Lower lobe of right lung (tissue), 2 donors: ENCODE measurements around the gene MKI67. TPM values are rescaled to one million over a fixed set of nuclear protein-coding genes. Genes with fewer than 3 reads are reported as not detected.
A peak's percentile ranks its signal among the peaks of the same experiment; 100 is the strongest.
"Not testable (repeated sequence)": the region's sequence is repeated elsewhere in the genome, so short reads cannot be mapped to it uniquely, and the experiment has no call there.

Experiments
- ATAC-seq, 2 donors: fragments of 200-7000 bp; cut with Tn5 transposase; one replicate each; pipeline ENCODE4 v1.9.1; 2020 to 2022; ENCODE audit warnings: mild to moderate bottlenecking in 2 of 2, moderate library complexity in 2 of 2
- DNase-seq: peaks from one replicate; pipeline ENCODE4 v3.0.0-alpha.2; 2020
- H3K27ac ChIP-seq: fragments of 200-600 bp; one replicate; pipeline ENCODE4 v1.8.0; 2022
- H3K27me3 ChIP-seq: fragments of 200-600 bp; one replicate; pipeline ENCODE4 v1.8.0; 2022; ENCODE audit warnings: low read depth
- H3K36me3 ChIP-seq: fragments of 200-600 bp; one replicate; pipeline ENCODE4 v1.8.0; 2022; ENCODE audit warnings: mild to moderate bottlenecking
- H3K4me1 ChIP-seq: fragments of 200-600 bp; one replicate; pipeline ENCODE4 v1.8.0; 2022
- H3K4me3 ChIP-seq: fragments of 200-600 bp; one replicate; pipeline ENCODE4 v1.8.0; 2022; ENCODE audit warnings: mild to moderate bottlenecking
- H3K9me3 ChIP-seq: fragments of 200-600 bp; one replicate; pipeline ENCODE4 v1.8.0; 2022
- intact Hi-C: fragments of 100-400 bp; cut with DNase I; formaldehyde crosslinking; loops from one replicate; pipeline ENCODE4 v1.11.0; 2022
- total RNA-seq: library from RNA; stranded (reverse); fragmentation: NEBNext Ultra II Directional; extraction: Animal tissue kit (Norgen Biotek cat#: 25700); gene quantifications from one replicate; pipeline ENCODE4 v1.2.1, GENCODE V29; 2021
- TF ChIP-seq, protein P1 (sequence below): fragments of 200-600 bp; IDR thresholded peaks from one replicate; pipeline ENCODE4 v1.8.0; 2022; ENCODE audit warnings: antibody characterized with exemption, mild to moderate bottlenecking
- donor health status: DM: no; HTN: yes; CAD: no; lungs with severe emphysema.

MKI67 gene
- total RNA-seq, 1 donor from 2014 or later, result 4.8 TPM

DNA sequence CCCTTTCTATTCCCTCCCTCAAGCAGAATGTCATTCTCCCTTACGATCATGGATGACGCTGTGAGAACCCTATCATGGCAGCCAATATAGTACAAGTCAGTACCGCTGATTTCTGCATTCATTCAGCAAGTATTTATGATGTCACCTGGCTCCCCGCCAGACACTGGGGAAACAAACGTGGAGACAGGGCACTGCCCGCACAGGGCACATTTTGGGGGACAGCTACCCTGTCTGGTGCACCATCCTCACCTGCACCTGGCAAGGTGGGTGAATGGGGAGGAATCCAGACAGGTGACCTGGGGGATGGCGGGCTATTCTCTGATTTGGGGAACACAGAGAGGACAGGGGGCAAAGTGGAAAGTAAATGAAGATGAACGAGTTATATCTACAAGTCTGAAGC is 28.4 kb downstream of the MKI67 start:
- Histone ChIP-seq H3K9me3 (no peaks in the 10 kb centered on the region), H3K4me3 (no peak overlapping the region), H3K27me3 (no peaks in the 10 kb centered on the region), H3K27ac (no peak overlapping the region), H3K36me3 (no peaks in the 10 kb centered on the region), H3K4me1 (no peaks in the 10 kb centered on the region)
- ATAC-seq (no peak), DNase-seq (no peak)
- TF ChIP-seq, protein P1, sequence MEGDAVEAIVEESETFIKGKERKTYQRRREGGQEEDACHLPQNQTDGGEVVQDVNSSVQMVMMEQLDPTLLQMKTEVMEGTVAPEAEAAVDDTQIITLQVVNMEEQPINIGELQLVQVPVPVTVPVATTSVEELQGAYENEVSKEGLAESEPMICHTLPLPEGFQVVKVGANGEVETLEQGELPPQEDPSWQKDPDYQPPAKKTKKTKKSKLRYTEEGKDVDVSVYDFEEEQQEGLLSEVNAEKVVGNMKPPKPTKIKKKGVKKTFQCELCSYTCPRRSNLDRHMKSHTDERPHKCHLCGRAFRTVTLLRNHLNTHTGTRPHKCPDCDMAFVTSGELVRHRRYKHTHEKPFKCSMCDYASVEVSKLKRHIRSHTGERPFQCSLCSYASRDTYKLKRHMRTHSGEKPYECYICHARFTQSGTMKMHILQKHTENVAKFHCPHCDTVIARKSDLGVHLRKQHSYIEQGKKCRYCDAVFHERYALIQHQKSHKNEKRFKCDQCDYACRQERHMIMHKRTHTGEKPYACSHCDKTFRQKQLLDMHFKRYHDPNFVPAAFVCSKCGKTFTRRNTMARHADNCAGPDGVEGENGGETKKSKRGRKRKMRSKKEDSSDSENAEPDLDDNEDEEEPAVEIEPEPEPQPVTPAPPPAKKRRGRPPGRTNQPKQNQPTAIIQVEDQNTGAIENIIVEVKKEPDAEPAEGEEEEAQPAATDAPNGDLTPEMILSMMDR, result no peak
- intact Hi-C loops, result no loop called here

GRCh38 chr10:128096486-128097199 is 29.6 kb downstream of the MKI67 start:
- intact Hi-C loops, result no loop called here
- Histone ChIP-seq H3K4me3 (no peak overlapping the region), H3K27ac (no peak overlapping the region), H3K36me3 (no peaks in the 10 kb centered on the region), H3K4me1 (no peaks in the 10 kb centered on the region), H3K27me3 (no peaks in the 10 kb centered on the region), H3K9me3 (no peaks in the 10 kb centered on the region)
- DNase-seq (no peak), ATAC-seq (no peak)
- TF ChIP-seq, protein P1, result no peak

DNA sequence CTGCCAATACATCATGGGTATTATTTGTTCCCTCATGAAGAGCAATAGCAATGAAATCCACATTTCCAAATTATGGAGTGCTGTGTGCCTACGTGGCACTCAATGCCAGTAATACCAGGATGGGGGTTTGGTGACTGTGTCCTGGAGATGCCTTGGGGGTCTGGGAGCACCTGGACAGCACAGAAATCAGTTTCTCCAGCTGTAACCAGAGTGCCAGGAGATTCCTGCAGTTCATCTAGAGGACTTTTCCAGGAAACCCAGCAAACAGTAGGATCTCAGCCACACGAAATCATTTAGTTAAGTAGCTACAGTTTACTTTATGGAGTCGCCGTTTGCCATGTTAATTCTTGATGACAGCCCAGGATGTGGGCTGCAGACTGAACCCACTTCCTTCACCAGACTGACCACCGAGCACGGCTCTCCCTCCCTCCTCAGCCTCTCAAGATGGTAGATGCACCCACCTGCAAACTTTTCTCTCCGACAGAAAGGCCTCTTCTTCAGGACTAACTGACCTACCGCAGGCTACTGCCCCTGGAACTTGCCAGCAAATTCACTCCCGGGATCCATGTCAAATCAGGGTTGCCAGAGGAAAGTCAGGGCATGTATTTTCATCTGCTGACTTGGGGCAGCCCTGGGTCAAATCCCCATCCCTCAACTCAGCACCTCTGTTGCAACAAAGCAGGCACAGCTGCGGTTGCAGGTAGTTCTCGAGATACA is 30.3 kb downstream of the MKI67 start:
- TF ChIP-seq, protein P1, result no peak
- Histone ChIP-seq H3K4me1 (no peaks in the 10 kb centered on the region), H3K36me3 (no peaks in the 10 kb centered on the region), H3K27ac (no peak overlapping the region), H3K4me3 (no peak overlapping the region), H3K9me3 (no peaks in the 10 kb centered on the region), H3K27me3 (no peaks in the 10 kb centered on the region)
- ATAC-seq (no peak), DNase-seq (no peak)
- intact Hi-C loops, result no loop called here

- intact Hi-C loops, result no loop called here
- no peak overlapping the region for H3K27ac ChIP-seq
- DNase-seq, result no peak
- no peaks in the 10 kb centered on the region for H3K27me3 ChIP-seq
- H3K4me3 ChIP-seq, result no peak overlapping the region
- ATAC-seq, result peak in 1 of 2 donors; percentile 52
- TF ChIP-seq, protein P1, result no peak
- H3K36me3 ChIP-seq, result no peaks in the 10 kb centered on the region
- no peaks in the 10 kb centered on the region for H3K4me1 ChIP-seq
- no peaks in the 10 kb centered on the region for H3K9me3 ChIP-seq
Observed at GRCh38 chr10:128095027-128095752, 31.0 kb downstream of the MKI67 start.

DNA sequence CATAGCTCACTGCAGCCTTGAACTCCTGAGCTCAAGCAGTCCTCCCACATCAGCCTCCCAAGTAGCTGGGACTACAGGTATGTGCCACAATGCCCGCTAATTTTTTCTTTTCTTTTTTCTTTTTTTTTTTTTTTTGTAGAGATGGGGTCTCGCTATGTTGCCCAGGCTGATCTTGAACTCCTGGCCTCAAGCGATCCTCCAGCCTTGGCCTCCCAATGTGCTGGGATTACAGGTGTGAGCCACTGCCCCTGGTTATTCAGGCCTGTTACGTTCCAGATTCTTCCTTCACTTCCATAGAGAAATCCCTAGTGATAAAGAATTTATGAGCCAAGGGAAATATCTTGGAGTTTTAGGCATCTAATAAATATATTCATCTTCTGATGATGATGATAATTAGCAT is 31.6 kb downstream of the MKI67 start:
- H3K27ac ChIP-seq, H3K4me1 ChIP-seq, DNase-seq, ATAC-seq, intact Hi-C loops, H3K4me3 ChIP-seq, H3K36me3 ChIP-seq, H3K27me3 ChIP-seq, H3K9me3 ChIP-seq: not testable (repeated sequence)
